ENCODE measurements around the gene NT5DC1. TPM values are rescaled to one million over a fixed set of nuclear protein-coding genes. Genes with fewer than 3 reads are reported as not detected.
"Not testable (repeated sequence)": the region's sequence is repeated elsewhere in the genome, so short reads cannot be mapped to it uniquely, and the experiment has no call there.

The NT5DC1 gene
- total RNA-seq, 2 experiments from 2014 or later = 39.4 to 42.4 TPM

DNA sequence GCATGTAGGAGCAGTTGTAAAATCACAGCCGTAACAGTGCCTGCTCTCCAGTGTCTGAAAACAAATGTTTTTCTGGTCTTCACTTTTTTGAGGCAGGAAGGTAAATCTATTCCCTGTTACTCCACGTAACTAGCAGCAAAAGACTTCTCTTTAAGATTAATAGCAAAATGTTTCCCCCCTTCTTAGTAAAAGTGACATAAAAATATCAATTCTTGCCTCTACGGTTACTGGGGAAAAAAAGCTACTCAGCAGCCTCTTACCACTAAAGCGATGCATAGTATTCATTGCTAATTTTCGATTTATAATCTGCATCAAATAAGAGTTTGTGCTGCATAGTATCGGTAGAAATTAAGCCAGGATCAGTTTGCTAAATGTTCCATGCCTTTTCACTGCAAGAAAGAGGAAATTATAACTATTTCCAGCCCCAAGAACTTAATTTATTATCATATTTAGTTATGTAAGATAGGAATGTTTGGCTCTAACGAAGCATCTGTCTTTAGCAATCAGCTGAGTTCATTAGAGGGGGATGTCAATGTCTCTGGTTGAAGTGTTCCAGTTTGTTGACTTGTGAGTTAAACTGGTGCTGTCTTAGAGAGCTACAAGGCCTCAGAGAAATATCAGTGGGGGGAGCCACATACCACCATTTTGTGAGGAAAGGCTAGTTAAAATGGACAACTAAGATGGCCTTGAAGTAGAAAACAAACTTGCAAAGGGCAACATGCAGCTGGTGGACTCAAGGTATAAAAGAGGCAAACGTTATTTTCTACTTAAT is 179.7 kb downstream of the NT5DC1 start:
- Mint-ChIP-seq H3K9me3 (ENCODE audit: low read depth) (no peaks in the 10 kb centered on the region), H3K4me1 (peaks cover 26% of the 10 kb centered on the region), H3K27me3 (no peaks in the 10 kb centered on the region), H3K4me3 (peak overlapping the region; percentile 93), H3K36me3 (ENCODE audit: low read depth) (peaks cover 35% of the 10 kb centered on the region), H3K27ac (peak overlapping the region; percentile 98)
- intact Hi-C loops (cut with DNase I, micrococcal nuclease) = loop anchor here in 1 of 2 experiments (5.0 kb wide), 1 partner anchor 182 kb away; the partner anchor contains the start of gene CALHM6
- DNase-seq (no peak), ATAC-seq (no peak)
- ChIA-PET POLR2A (interaction anchor here (0.8 to 2.1 kb wide), 7 partner anchors 26 to 1314 kb away, joined by 3 to 6 read pairs (median 3); partner anchors contain the start of genes RSPH4A and RWDD1), CTCF (interaction anchor here (0.7 to 3.7 kb wide), 8 partner anchors 8 to 369 kb away, joined by 3 to 24 read pairs (median 4); no protein-coding TSS in a partner anchor)

DNA sequence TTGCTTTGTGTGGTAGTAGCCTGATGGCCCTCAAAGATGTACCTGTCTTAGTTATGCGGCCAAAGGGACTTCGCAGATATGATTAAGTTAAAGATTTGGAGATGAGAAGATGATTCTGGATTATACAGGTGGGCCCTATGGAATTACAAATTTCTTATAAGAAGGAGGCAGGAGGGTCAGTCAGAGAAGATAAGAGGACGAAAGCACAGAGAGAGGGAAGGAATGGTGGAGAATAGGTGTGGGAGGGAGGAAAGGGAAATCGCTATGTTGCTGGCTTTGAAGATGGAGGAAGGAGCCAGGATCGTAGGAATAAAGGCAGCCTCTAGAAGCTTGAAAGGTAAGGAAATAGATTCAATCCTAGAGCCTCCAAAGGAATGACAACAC is 180.3 kb downstream of the NT5DC1 start:
- peak overlapping the region; percentile 93 for H3K4me3 Mint-ChIP-seq
- no peak for ATAC-seq
- intact Hi-C loops (cut with DNase I, micrococcal nuclease) = loop anchor here in 1 of 2 experiments (5.0 kb wide), 1 partner anchor 181 kb away; the partner anchor contains the start of gene CALHM6
- ChIA-PET CTCF (interaction anchor here (0.8 to 3.7 kb wide), 6 partner anchors 11 to 368 kb away, joined by 3 to 24 read pairs (median 4); no protein-coding TSS in a partner anchor), POLR2A (interaction anchor here (1.4 to 2.1 kb wide), 2 partner anchors 290 to 386 kb away, joined by 5 to 6 read pairs; partner anchors contain the start of gene RWDD1)
- H3K4me1 Mint-ChIP-seq = peaks cover 20% of the 10 kb centered on the region
- peaks cover 33% of the 10 kb centered on the region for H3K36me3 Mint-ChIP-seq (ENCODE audit: low read depth)
- no peaks in the 10 kb centered on the region for H3K9me3 Mint-ChIP-seq (ENCODE audit: low read depth)
- no peaks in the 10 kb centered on the region for H3K27me3 Mint-ChIP-seq
- DNase-seq = no peak
- peak overlapping the region; percentile 60 for H3K27ac Mint-ChIP-seq

DNA sequence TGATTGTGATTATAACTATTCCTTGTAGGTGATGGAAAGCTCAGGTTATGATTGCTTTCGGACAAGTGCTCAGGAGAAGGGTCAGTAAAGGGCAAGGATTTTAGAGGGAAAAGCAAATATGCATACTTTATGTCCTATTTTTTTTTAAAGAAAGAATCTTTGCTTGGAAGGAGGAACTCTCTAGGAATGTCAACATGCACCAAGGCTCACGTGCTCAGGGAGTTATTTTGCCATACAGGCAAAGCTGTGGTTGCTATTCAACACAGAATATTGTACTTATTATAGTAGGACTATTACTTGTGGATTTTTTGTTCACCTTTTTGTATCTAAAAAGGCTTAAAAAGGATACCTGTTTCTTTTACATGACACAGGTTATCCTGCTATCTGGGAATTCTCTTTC is 182.0 kb downstream of the NT5DC1 start:
- ATAC-seq (no peak), DNase-seq (no peak)
- no peaks in the 10 kb centered on the region for H3K27me3 Mint-ChIP-seq
- H3K4me3 Mint-ChIP-seq = no peak overlapping the region
- H3K4me1 Mint-ChIP-seq = peaks cover 10% of the 10 kb centered on the region
- CTCF ChIA-PET = interaction anchor here (2.1 kb wide), 1 partner anchor 13 kb away, joined by 10 read pairs; no protein-coding TSS in a partner anchor
- H3K9me3 Mint-ChIP-seq (ENCODE audit: low read depth) = no peaks in the 10 kb centered on the region
- intact Hi-C loops (cut with DNase I, micrococcal nuclease) = loop anchor here in 1 of 2 experiments (5.0 kb wide), 1 partner anchor 180 kb away; the partner anchor contains the start of gene CALHM6
- no peak overlapping the region for H3K27ac Mint-ChIP-seq
- peaks cover 20% of the 10 kb centered on the region for H3K36me3 Mint-ChIP-seq (ENCODE audit: low read depth)
- POLR2A ChIA-PET = no interaction called here

- peaks cover 15% of the 10 kb centered on the region for H3K36me3 Mint-ChIP-seq (ENCODE audit: low read depth)
- H3K4me1 Mint-ChIP-seq = peaks cover 7% of the 10 kb centered on the region
- ATAC-seq (no peak), DNase-seq (no peak)
- H3K27ac Mint-ChIP-seq = no peak overlapping the region
- POLR2A ChIA-PET = no interaction called here
- H3K4me3 Mint-ChIP-seq = no peak overlapping the region
- H3K27me3 Mint-ChIP-seq = no peaks in the 10 kb centered on the region
- intact Hi-C loops (cut with DNase I, micrococcal nuclease) = loop anchor here in 1 of 2 experiments (5.0 kb wide), 1 partner anchor 179 kb away; the partner anchor contains the start of gene CALHM6
- no peaks in the 10 kb centered on the region for H3K9me3 Mint-ChIP-seq (ENCODE audit: low read depth)
- CTCF ChIA-PET = interaction anchor here (2.1 kb wide), 1 partner anchor 14 kb away, joined by 10 read pairs; no protein-coding TSS in a partner anchor
Measured at GRCh38 chr6:116283191-116283590, 182.5 kb downstream of the NT5DC1 start.

DNA sequence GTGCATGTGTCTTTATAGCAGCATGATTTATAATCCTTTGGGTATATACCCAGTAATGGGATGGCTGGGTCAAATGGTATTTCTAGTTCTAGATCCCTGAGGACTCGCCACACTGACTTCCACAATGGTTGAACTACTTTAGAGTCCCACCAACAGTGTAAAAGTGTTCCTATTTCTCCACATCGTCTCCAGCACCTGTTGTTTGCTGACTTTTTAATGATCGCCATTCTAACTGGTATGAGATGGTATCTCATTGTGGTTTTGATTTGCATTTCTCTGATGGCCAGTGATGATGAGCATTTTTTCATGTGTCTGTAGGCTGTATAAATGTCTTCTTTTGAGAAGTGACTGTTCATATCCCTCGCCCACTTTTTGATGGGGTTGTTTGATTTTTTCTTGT is 184.3 kb downstream of the NT5DC1 start:
- ATAC-seq; CTCF ChIA-PET; H3K4me3 Mint-ChIP-seq; H3K9me3 Mint-ChIP-seq (ENCODE audit: low read depth); H3K36me3 Mint-ChIP-seq (ENCODE audit: low read depth); POLR2A ChIA-PET; H3K27ac Mint-ChIP-seq; H3K4me1 Mint-ChIP-seq; H3K27me3 Mint-ChIP-seq; DNase-seq: not testable (repeated sequence)
- intact Hi-C loops (cut with DNase I, micrococcal nuclease) = loop anchor here in 1 of 2 experiments (5.0 kb wide), 1 partner anchor 177 kb away; the partner anchor contains the start of gene CALHM6

- Mint-ChIP-seq H3K9me3 (ENCODE audit: low read depth) (no peaks in the 10 kb centered on the region), H3K27me3 (no peaks in the 10 kb centered on the region), H3K4me3 (no peak overlapping the region), H3K36me3 (ENCODE audit: low read depth) (no peaks in the 10 kb centered on the region), H3K27ac (no peak overlapping the region), H3K4me1 (no peaks in the 10 kb centered on the region)
- ATAC-seq (no peak), DNase-seq (no peak)
- intact Hi-C loops (cut with DNase I, micrococcal nuclease) = loop anchor here (1.0 kb wide), 2 partner anchors 245 to 274 kb away; no protein-coding TSS in a partner anchor
- CTCF ChIA-PET = interaction anchor here (0.6 to 8.1 kb wide), 22 partner anchors 8 to 286 kb away, joined by 3 to 76 read pairs (median 8); partner anchors contain the start of gene TSPYL4
- POLR2A ChIA-PET = no interaction called here
Measured at GRCh38 chr6:116286773-116287358, 186.2 kb downstream of the NT5DC1 start.

GRCh38 chr6:116287689-116288282 is 187.1 kb downstream of the NT5DC1 start:
- ChIA-PET POLR2A (no interaction called here), CTCF (interaction anchor here (0.6 to 8.1 kb wide), 46 partner anchors 8 to 378 kb away, joined by 3 to 76 read pairs (median 4); partner anchors contain the start of genes TSPYL1 and TSPYL4)
- no peaks in the 10 kb centered on the region for H3K4me1 Mint-ChIP-seq
- no peak overlapping the region for H3K27ac Mint-ChIP-seq
- intact Hi-C loops (cut with DNase I, micrococcal nuclease) = loop anchor here (1.0 kb wide), 2 partner anchors 245 to 274 kb away; no protein-coding TSS in a partner anchor
- ATAC-seq (peak; percentile 72), DNase-seq (no peak)
- H3K4me3 Mint-ChIP-seq = no peak overlapping the region
- H3K9me3 Mint-ChIP-seq (ENCODE audit: low read depth) = no peaks in the 10 kb centered on the region
- no peaks in the 10 kb centered on the region for H3K36me3 Mint-ChIP-seq (ENCODE audit: low read depth)
- H3K27me3 Mint-ChIP-seq = no peaks in the 10 kb centered on the region

GRCh38 chr6:116289876-116290275 is 189.2 kb downstream of the NT5DC1 start:
- ChIA-PET POLR2A (no interaction called here), CTCF (interaction anchor here (1.1 to 8.1 kb wide), 5 partner anchors 21 to 271 kb away, joined by 4 to 76 read pairs (median 23); no protein-coding TSS in a partner anchor)
- intact Hi-C loops (cut with DNase I, micrococcal nuclease) = no loop called here
- no peaks in the 10 kb centered on the region for H3K4me1 Mint-ChIP-seq
- DNase-seq = no peak
- no peaks in the 10 kb centered on the region for H3K27me3 Mint-ChIP-seq
- no peak for ATAC-seq
- H3K36me3 Mint-ChIP-seq (ENCODE audit: low read depth) = no peaks in the 10 kb centered on the region
- no peak overlapping the region for H3K4me3 Mint-ChIP-seq
- H3K27ac Mint-ChIP-seq = no peak overlapping the region
- H3K9me3 Mint-ChIP-seq (ENCODE audit: low read depth) = no peaks in the 10 kb centered on the region

GRCh38 chr6:116290799-116291198 is 190.1 kb downstream of the NT5DC1 start:
- ChIA-PET POLR2A (no interaction called here), CTCF (interaction anchor here (3.5 to 8.1 kb wide), 2 partner anchors 243 to 270 kb away, joined by 28 to 76 read pairs; no protein-coding TSS in a partner anchor)
- H3K27ac Mint-ChIP-seq = no peak overlapping the region
- ATAC-seq (no peak), DNase-seq (no peak)
- no peaks in the 10 kb centered on the region for H3K4me1 Mint-ChIP-seq
- H3K36me3 Mint-ChIP-seq (ENCODE audit: low read depth) = no peaks in the 10 kb centered on the region
- intact Hi-C loops (cut with DNase I, micrococcal nuclease) = no loop called here
- no peak overlapping the region for H3K4me3 Mint-ChIP-seq
- H3K27me3 Mint-ChIP-seq = no peaks in the 10 kb centered on the region
- H3K9me3 Mint-ChIP-seq (ENCODE audit: low read depth) = no peaks in the 10 kb centered on the region

- no peaks in the 10 kb centered on the region for H3K9me3 Mint-ChIP-seq (ENCODE audit: low read depth)
- H3K27me3 Mint-ChIP-seq = no peaks in the 10 kb centered on the region
- intact Hi-C loops (cut with DNase I, micrococcal nuclease) = no loop called here
- DNase-seq (no peak), ATAC-seq (no peak)
- H3K4me3 Mint-ChIP-seq = no peak overlapping the region
- ChIA-PET CTCF (interaction anchor here (0.6 to 8.1 kb wide), 5 partner anchors 15 to 479 kb away, joined by 3 to 76 read pairs (median 3); no protein-coding TSS in a partner anchor), POLR2A (no interaction called here)
- H3K4me1 Mint-ChIP-seq = no peaks in the 10 kb centered on the region
- H3K36me3 Mint-ChIP-seq (ENCODE audit: low read depth) = no peaks in the 10 kb centered on the region
- no peak overlapping the region for H3K27ac Mint-ChIP-seq
Measured at GRCh38 chr6:116291701-116292396, 191.2 kb downstream of the NT5DC1 start.

Measured in activated CD4-positive, alpha-beta T cell treated with anti-CD3 and anti-CD28 coated beads for 36 hours (primary cell).